OCI-LY7 (cell line): ENCODE results near the gene TMEM273.

Source experiments
- EZH2phosphoT487 ChIP-seq: fragments of 200-600 bp; sonication (generic); IDR thresholded peaks from 2 replicates; pipeline ENCODE4 v1.6.1; 2018; ENCODE audit warnings: low read depth, borderline replicate concordance, mild to moderate bottlenecking, mixed run types, antibody characterized with exemption, low read length, moderate library complexity, mixed read lengths
- TF ChIP-seq, protein P1 (sequence below): fragments of 200-600 bp; sonication (generic); conservative IDR thresholded peaks from 2 replicates; pipeline ENCODE4 v1.5.1; 2014; ENCODE audit warnings: mild to moderate bottlenecking, antibody characterized with exemption, low read length, moderate library complexity, mixed read lengths

DNA sequence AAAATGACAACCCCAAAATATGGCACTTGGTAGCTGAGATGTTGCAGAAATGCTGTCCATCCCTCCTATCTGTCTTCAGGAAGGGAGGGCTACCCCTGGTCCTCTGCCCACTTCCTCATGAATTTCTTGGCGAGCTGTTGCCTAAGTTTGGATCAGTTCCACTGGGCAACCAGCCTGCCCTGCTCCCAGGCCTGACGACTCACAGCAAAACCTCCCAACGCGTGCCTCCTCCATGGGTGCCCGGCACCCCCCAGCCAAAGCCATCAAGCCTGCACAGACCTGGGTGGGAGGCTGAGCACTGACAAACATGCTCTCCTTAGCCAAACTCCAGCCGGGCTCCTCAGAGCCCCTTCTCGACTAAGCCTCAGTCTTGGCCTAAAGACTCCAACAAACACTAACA, 81.7 kb downstream of the TMEM273 start:
- no peak for TF ChIP-seq EZH2phosphoT487
- TF ChIP-seq, protein P1, sequence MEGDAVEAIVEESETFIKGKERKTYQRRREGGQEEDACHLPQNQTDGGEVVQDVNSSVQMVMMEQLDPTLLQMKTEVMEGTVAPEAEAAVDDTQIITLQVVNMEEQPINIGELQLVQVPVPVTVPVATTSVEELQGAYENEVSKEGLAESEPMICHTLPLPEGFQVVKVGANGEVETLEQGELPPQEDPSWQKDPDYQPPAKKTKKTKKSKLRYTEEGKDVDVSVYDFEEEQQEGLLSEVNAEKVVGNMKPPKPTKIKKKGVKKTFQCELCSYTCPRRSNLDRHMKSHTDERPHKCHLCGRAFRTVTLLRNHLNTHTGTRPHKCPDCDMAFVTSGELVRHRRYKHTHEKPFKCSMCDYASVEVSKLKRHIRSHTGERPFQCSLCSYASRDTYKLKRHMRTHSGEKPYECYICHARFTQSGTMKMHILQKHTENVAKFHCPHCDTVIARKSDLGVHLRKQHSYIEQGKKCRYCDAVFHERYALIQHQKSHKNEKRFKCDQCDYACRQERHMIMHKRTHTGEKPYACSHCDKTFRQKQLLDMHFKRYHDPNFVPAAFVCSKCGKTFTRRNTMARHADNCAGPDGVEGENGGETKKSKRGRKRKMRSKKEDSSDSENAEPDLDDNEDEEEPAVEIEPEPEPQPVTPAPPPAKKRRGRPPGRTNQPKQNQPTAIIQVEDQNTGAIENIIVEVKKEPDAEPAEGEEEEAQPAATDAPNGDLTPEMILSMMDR: no peak
